22Rv1 (cell line): Measurements from ENCODE around the gene AAK1.

ENCODE experiments used
- ZFX ChIP-seq: fragments of 450-650 bp; IDR thresholded peaks from 2 replicates; pipeline ENCODE4 v1.6.1; 2017; ENCODE audit warnings: antibody characterized with exemption, borderline replicate concordance
- TF ChIP-seq, protein P1 (sequence below): fragments of 450-650 bp; IDR thresholded peaks from 2 replicates; pipeline ENCODE4 v1.5.1; 2017; ENCODE audit warnings: mild to moderate bottlenecking

DNA sequence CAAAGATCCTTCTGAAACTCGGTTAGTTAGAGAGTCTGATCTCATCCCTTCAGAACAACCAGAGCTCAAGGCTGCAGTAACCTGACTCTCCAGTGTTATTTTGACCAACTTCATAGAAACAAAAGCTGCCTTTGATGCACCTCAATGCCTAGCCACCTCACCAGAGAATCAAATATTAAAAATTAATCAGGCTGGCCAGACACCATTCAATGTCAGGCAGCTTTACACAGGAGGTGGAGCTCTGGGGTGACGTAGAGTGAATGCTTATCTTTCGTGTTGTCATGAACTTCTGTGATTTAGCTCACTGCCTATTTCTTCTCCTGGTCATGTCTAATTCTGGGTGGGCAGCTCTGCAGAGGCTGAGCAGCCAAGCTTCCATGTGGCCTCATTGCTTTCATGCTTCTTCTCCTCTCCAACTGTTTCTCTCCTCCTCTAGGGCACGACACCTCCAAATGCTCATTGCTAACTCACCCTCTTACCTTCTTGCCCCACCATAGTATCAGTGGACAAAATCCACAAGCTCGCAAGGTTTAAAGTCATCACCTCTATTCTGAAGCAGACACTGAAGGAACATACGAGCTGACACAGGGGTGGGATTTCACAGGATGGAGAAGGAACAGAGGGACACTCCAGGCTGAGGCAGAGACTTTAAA, 39.4 kb downstream of the AAK1 start:
- TF ChIP-seq, protein P1, sequence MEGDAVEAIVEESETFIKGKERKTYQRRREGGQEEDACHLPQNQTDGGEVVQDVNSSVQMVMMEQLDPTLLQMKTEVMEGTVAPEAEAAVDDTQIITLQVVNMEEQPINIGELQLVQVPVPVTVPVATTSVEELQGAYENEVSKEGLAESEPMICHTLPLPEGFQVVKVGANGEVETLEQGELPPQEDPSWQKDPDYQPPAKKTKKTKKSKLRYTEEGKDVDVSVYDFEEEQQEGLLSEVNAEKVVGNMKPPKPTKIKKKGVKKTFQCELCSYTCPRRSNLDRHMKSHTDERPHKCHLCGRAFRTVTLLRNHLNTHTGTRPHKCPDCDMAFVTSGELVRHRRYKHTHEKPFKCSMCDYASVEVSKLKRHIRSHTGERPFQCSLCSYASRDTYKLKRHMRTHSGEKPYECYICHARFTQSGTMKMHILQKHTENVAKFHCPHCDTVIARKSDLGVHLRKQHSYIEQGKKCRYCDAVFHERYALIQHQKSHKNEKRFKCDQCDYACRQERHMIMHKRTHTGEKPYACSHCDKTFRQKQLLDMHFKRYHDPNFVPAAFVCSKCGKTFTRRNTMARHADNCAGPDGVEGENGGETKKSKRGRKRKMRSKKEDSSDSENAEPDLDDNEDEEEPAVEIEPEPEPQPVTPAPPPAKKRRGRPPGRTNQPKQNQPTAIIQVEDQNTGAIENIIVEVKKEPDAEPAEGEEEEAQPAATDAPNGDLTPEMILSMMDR: no peak
- no peak for TF ChIP-seq ZFX
